HepG2 (cell line): ENCODE measurements around the gene BACH2. TPM values are rescaled to one million over a fixed set of nuclear protein-coding genes. Genes with fewer than 3 reads are reported as not detected.
"Not testable (repeated sequence)": the region's sequence is repeated elsewhere in the genome, so short reads cannot be mapped to it uniquely, and the experiment has no call there.

Experiments
- ATAC-seq: fragments of 200-7000 bp; cut with Tn5 transposase; 3 replicates; pipeline ENCODE4 v1.9.1; 2020; ENCODE audit warnings: mild to moderate bottlenecking, moderate library complexity
- BruUV-seq: library from RNA; stranded (reverse); fragments of 400-500 nt; replicated peaks from 2 replicates; lab custom pipeline; 2021; lab: Mats Ljungman, UMichigan
- CTCF ChIA-PET: fragments of 300-600 bp; formaldehyde crosslinking; extraction: SDS; loops from one replicate; lab custom pipeline; 2021; ENCODE audit warnings: low total read pairs, inconsistent platforms, low intra/inter-chr PET ratio; lab: Yijun Ruan, JAX
- POLR2A ChIA-PET: fragments of 350-600 bp; sonication (Branson Sonifier 250); formaldehyde crosslinking; loops from one replicate; lab custom pipeline; 2020; ENCODE audit warnings: antibody characterized with exemption, inconsistent platforms; lab: Yijun Ruan, JAX
- DNase-seq: peaks from one replicate; pipeline ENCODE4 v3.0.0-alpha.2; 2015; ENCODE audit warnings: low spot score
- FAIRE-seq: peaks from 3 replicates; lab custom pipeline; 2011; peaks lifted over from hg19 to GRCh38; lab: Jason Lieb, UNC
- H2AFZ ChIP-seq: one replicate; pipeline ENCODE4 v1.6.1; 2011; ENCODE audit warnings: low read length, inconsistent platforms
- H3K27ac ChIP-seq: fragments of 300-600 bp; 3 replicates; pipeline ENCODE4 v1.8.0; 2011; ENCODE audit warnings: mixed run types, mild to moderate bottlenecking, mixed read lengths, low read length, inconsistent platforms; ENCODE audit not compliant: insufficient read depth; ENCODE audit errors: extremely low read length
- H3K27me3 ChIP-seq, 2 experiments: fragments of 200-600 bp in 1 of 2; 2 replicates in 1 of 2; 3 replicates in 1 of 2; pipeline versions ENCODE4 v1.6.0 to v1.8.0; 2011; ENCODE audit warnings: low read length in 2 of 2, mild to moderate bottlenecking in 2 of 2, moderate library complexity in 2 of 2, inconsistent platforms in 1 of 2; ENCODE audit not compliant: insufficient read depth in 2 of 2, control insufficient read depth in 1 of 2
- H3K36me3 ChIP-seq, 2 experiments: fragments of 200-600 bp in 1 of 2; replicated peaks in 1 of 2; 2 replicates in 1 of 2; 3 replicates in 1 of 2; pipeline versions ENCODE4 v1.5.1 to v1.8.0; 2011; ENCODE audit warnings: low read length in 2 of 2, inconsistent platforms in 1 of 2; ENCODE audit not compliant: insufficient read depth in 2 of 2, control insufficient read depth in 1 of 2
- H3K4me1 ChIP-seq: 2 replicates; pipeline ENCODE4 v1.5.1; 2012; ENCODE audit warnings: low read length, inconsistent platforms; ENCODE audit not compliant: insufficient read depth
- H3K4me2 ChIP-seq: 2 replicates; pipeline ENCODE4 v1.6.0; 2011; ENCODE audit warnings: low read depth, low read length, inconsistent platforms
- H3K4me3 ChIP-seq, 3 experiments: fragments of 200-600 bp in 1 of 3; sonication (generic), shearing (Covaris generic) in 1 of 3; replicated peaks in 1 of 3; 2 replicates each; pipeline ENCODE4 v1.5.1; 2011 to 2016; ENCODE audit warnings: low read length in 3 of 3, inconsistent platforms in 2 of 3, low read depth in 2 of 3, mild to moderate bottlenecking in 2 of 3, control low read depth in 1 of 3, mixed read lengths in 1 of 3; ENCODE audit not compliant: insufficient read depth in 1 of 3
- H3K79me2 ChIP-seq: one replicate; pipeline ENCODE4 v1.6.1; 2011; ENCODE audit warnings: low read length, inconsistent platforms; ENCODE audit not compliant: insufficient read depth
- H3K9ac ChIP-seq: 2 replicates; pipeline ENCODE4 v1.6.0; 2011; ENCODE audit warnings: mild to moderate bottlenecking, low read depth, low read length, inconsistent platforms; ENCODE audit not compliant: insufficient read depth
- H3K9me3 ChIP-seq: 2 replicates; pipeline ENCODE4 v1.5.1; 2012; ENCODE audit warnings: mild to moderate bottlenecking, low read length
- H4K20me1 ChIP-seq: 2 replicates; pipeline ENCODE4 v1.6.0; 2011; ENCODE audit warnings: inconsistent platforms, mild to moderate bottlenecking, low read length, moderate library complexity; ENCODE audit not compliant: insufficient read depth
- BRCA1 ChIP-seq: sonication (generic); formaldehyde crosslinking; IDR thresholded peaks from 2 replicates; pipeline ENCODE4 v1.4.0; 2020; ENCODE audit warnings: missing genetic modification reagents
- CAMTA2 ChIP-seq: sonication (generic); formaldehyde crosslinking; IDR thresholded peaks from 2 replicates; pipeline ENCODE4 v1.4.0; 2020; ENCODE audit warnings: mild to moderate bottlenecking, missing genetic modification reagents, borderline replicate concordance
- DNMT1 ChIP-seq: sonication (generic); formaldehyde crosslinking; IDR thresholded peaks from 2 replicates; pipeline ENCODE4 v1.5.1; 2020; ENCODE audit warnings: mild to moderate bottlenecking, missing genetic modification reagents
- FOXA3 ChIP-seq: IDR thresholded peaks from 2 replicates; pipeline ENCODE4 v1.6.1; 2016; ENCODE audit warnings: missing genetic modification reagents, missing compliant biosample characterization
- HNRNPH1 ChIP-seq: fragments of 200-400 bp; formaldehyde crosslinking; optimal IDR thresholded peaks from 2 replicates; pipeline ENCODE3; 2017; ENCODE audit warnings: mild to moderate bottlenecking, low read depth, low read length
- KLF11 ChIP-seq: IDR thresholded peaks from 2 replicates; pipeline ENCODE4 v1.6.1; 2016; ENCODE audit warnings: missing compliant biosample characterization
- MZF1 ChIP-seq: sonication (generic); formaldehyde crosslinking; IDR thresholded peaks from 2 replicates; pipeline ENCODE4 v1.8.1; 2023; ENCODE audit warnings: mild to moderate bottlenecking, missing genetic modification reagents, borderline replicate concordance
- RARG ChIP-seq: sonication (generic); formaldehyde crosslinking; IDR thresholded peaks from 2 replicates; pipeline ENCODE4 v1.4.0; 2020; ENCODE audit warnings: low read depth, mild to moderate bottlenecking, missing genetic modification reagents
- ZC3H13 ChIP-seq: sonication (generic); formaldehyde crosslinking; IDR thresholded peaks from 2 replicates; pipeline ENCODE4 v1.8.1; 2023; ENCODE audit warnings: mild to moderate bottlenecking, missing genetic modification reagents, moderate library complexity
- ZNF558 ChIP-seq: sonication (generic); formaldehyde crosslinking; IDR thresholded peaks from 2 replicates; pipeline ENCODE4 v1.9.0; 2022; ENCODE audit warnings: mild to moderate bottlenecking, missing genetic modification reagents, borderline replicate concordance
- WGBS: methylation state at CpG from one replicate; pipeline ENCODE4 v1.1.6; 2017; ENCODE audit warnings: low lambda C conversion rate; 5-methylcytosine and 5-hydroxymethylcytosine counted together
- in situ Hi-C: cut with HindIII; loops from 2 replicates; pipeline ENCODE4 v1.10.0; 2017; ENCODE audit warnings: low pct_unique_long_range_greater_than_20kb; ENCODE audit not compliant: extremely low pct_ligation_motif_present
- intact Hi-C: fragments of 100-400 bp; cut with micrococcal nuclease; formaldehyde crosslinking; loops from one replicate; pipeline ENCODE4 v1.10.0; 2022; ENCODE audit not compliant: unreplicated experiment
- polyA plus RNA-seq, 8 experiments: library from polyadenylated mRNA; depleted of rRNA in 3 of 8; stranded (reverse) in 7 of 8; unstranded in 1 of 8; fragments of >200 nt; fragmentation: Illumina TruSeq in 4 of 8; extraction: Trizol in 4 of 8; gene quantifications; 2 replicates each; pipeline versions ENCODE4 v1.2.1 to v1.2.3, GENCODE V29; 2011 to 2016; ENCODE audit warnings: low read depth in 4 of 8, missing spikeins in 1 of 8, mixed read lengths in 1 of 8; ENCODE audit not compliant: insufficient read depth in 1 of 8
- total RNA-seq, 5 experiments: library from RNA; depleted of rRNA; stranded (reverse); fragments of >200 nt; fragmentation: Illumina TruSeq; extraction: Trizol; gene quantifications; 2 replicates each; pipeline ENCODE4 v1.2.3, GENCODE V29; 2016; ENCODE audit warnings: low read depth in 1 of 5
- TF ChIP-seq, protein P1 (sequence below): sonication (generic); formaldehyde crosslinking; IDR thresholded peaks from 2 replicates; pipeline ENCODE4 v1.4.0; 2020; ENCODE audit warnings: missing genetic modification reagents, borderline replicate concordance
- TF ChIP-seq, protein P2 (sequence below): IDR thresholded peaks from 2 replicates; pipeline ENCODE4 v1.6.1; 2012; ENCODE audit warnings: low read length, improper control_type of control experiment

BACH2 gene
- total and polyA plus RNA-seq, 2 of the 13 experiments (the other 11 are each of a cell fraction or from before 2014, with no cell fraction given) = 0.01 TPM; not detected in 1

GRCh38 chr6:90054193-90054592 lies 242.4 kb downstream of the BACH2 start:
- FAIRE-seq, BruUV-seq, H3K9ac ChIP-seq, H3K4me1 ChIP-seq, POLR2A ChIA-PET, H2AFZ ChIP-seq, CTCF ChIA-PET, DNase-seq, H3K79me2 ChIP-seq, H3K9me3 ChIP-seq, H3K27me3 ChIP-seq, H3K36me3 ChIP-seq, H3K4me3 ChIP-seq, ATAC-seq, H3K27ac ChIP-seq, intact Hi-C loops, H4K20me1 ChIP-seq, H3K4me2 ChIP-seq, in situ Hi-C loops: not testable (repeated sequence)
- TF ChIP-seq, protein P1, sequence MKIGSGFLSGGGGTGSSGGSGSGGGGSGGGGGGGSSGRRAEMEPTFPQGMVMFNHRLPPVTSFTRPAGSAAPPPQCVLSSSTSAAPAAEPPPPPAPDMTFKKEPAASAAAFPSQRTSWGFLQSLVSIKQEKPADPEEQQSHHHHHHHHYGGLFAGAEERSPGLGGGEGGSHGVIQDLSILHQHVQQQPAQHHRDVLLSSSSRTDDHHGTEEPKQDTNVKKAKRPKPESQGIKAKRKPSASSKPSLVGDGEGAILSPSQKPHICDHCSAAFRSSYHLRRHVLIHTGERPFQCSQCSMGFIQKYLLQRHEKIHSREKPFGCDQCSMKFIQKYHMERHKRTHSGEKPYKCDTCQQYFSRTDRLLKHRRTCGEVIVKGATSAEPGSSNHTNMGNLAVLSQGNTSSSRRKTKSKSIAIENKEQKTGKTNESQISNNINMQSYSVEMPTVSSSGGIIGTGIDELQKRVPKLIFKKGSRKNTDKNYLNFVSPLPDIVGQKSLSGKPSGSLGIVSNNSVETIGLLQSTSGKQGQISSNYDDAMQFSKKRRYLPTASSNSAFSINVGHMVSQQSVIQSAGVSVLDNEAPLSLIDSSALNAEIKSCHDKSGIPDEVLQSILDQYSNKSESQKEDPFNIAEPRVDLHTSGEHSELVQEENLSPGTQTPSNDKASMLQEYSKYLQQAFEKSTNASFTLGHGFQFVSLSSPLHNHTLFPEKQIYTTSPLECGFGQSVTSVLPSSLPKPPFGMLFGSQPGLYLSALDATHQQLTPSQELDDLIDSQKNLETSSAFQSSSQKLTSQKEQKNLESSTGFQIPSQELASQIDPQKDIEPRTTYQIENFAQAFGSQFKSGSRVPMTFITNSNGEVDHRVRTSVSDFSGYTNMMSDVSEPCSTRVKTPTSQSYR (CRISPR knock-in tag) = peak; percentile 67
- peak; percentile 25; the same call in 1 of the 2 replicates for TF ChIP-seq FOXA3 (CRISPR knock-in tag)
- 15% methylated on average over 11 of the region's 12 CpGs for WGBS

DNA sequence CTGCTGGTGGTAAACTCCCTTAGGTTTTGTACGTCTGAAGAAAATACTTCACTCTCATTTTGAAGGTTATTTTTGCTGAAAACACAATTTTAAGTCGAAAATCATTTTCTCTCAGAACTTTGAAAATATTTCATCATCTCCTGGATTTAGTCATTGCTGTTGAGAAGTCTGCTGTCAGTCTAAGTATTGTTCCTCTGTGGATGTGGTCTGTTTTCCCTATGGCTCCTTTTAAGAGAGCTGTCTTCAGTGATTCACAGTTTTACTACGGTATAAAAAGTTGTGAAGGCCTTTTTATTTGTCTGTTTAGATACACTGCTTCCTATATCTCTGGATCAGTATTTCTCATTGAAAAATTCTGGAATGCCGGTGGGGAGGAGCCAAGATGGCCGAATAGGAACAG lies 243.0 kb downstream of the BACH2 start:
- ATAC-seq (no peak), DNase-seq (no peak), FAIRE-seq (no peak)
- 55% methylated on average over 5 of the region's 5 CpGs for WGBS
- no peak for TF ChIP-seq ZC3H13
- TF ChIP-seq HNRNPH1 = no peak
- TF ChIP-seq RARG (CRISPR knock-in tag) = no peak
- TF ChIP-seq CAMTA2 = no peak
- no peak for TF ChIP-seq KLF11 (CRISPR knock-in tag)
- no peak for TF ChIP-seq BRCA1 (CRISPR knock-in tag)
- TF ChIP-seq, protein P2, sequence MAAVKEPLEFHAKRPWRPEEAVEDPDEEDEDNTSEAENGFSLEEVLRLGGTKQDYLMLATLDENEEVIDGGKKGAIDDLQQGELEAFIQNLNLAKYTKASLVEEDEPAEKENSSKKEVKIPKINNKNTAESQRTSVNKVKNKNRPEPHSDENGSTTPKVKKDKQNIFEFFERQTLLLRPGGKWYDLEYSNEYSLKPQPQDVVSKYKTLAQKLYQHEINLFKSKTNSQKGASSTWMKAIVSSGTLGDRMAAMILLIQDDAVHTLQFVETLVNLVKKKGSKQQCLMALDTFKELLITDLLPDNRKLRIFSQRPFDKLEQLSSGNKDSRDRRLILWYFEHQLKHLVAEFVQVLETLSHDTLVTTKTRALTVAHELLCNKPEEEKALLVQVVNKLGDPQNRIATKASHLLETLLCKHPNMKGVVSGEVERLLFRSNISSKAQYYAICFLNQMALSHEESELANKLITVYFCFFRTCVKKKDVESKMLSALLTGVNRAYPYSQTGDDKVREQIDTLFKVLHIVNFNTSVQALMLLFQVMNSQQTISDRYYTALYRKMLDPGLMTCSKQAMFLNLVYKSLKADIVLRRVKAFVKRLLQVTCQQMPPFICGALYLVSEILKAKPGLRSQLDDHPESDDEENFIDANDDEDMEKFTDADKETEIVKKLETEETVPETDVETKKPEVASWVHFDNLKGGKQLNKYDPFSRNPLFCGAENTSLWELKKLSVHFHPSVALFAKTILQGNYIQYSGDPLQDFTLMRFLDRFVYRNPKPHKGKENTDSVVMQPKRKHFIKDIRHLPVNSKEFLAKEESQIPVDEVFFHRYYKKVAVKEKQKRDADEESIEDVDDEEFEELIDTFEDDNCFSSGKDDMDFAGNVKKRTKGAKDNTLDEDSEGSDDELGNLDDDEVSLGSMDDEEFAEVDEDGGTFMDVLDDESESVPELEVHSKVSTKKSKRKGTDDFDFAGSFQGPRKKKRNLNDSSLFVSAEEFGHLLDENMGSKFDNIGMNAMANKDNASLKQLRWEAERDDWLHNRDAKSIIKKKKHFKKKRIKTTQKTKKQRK = no peak
- no peak for TF ChIP-seq MZF1 (CRISPR knock-in tag)
- TF ChIP-seq ZNF558 (CRISPR knock-in tag) = no peak
- TF ChIP-seq DNMT1 = no peak
- ChIA-PET POLR2A (no interaction called here), CTCF (no interaction called here)
- no TSS peak for BruUV-seq
- in situ Hi-C loops (no loop called here), intact Hi-C loops (no loop called here)
- Histone ChIP-seq H3K36me3 (no peaks in the 10 kb centered on the region), H4K20me1 (no peaks in the 10 kb centered on the region), H3K27ac (no peak overlapping the region), H3K4me2 (no peak overlapping the region), H3K9me3 (no peaks in the 10 kb centered on the region), H3K27me3 (no peaks in the 10 kb centered on the region), H3K79me2 (no peaks in the 10 kb centered on the region), H3K4me1 (no peaks in the 10 kb centered on the region), H3K4me3 (no peak overlapping the region), H2AFZ (no peak overlapping the region), H3K9ac (no peak overlapping the region)
